ENCODE measurements around the gene FCRL2.

The FCRL2 gene, protein sequence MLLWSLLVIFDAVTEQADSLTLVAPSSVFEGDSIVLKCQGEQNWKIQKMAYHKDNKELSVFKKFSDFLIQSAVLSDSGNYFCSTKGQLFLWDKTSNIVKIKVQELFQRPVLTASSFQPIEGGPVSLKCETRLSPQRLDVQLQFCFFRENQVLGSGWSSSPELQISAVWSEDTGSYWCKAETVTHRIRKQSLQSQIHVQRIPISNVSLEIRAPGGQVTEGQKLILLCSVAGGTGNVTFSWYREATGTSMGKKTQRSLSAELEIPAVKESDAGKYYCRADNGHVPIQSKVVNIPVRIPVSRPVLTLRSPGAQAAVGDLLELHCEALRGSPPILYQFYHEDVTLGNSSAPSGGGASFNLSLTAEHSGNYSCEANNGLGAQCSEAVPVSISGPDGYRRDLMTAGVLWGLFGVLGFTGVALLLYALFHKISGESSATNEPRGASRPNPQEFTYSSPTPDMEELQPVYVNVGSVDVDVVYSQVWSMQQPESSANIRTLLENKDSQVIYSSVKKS

DNA sequence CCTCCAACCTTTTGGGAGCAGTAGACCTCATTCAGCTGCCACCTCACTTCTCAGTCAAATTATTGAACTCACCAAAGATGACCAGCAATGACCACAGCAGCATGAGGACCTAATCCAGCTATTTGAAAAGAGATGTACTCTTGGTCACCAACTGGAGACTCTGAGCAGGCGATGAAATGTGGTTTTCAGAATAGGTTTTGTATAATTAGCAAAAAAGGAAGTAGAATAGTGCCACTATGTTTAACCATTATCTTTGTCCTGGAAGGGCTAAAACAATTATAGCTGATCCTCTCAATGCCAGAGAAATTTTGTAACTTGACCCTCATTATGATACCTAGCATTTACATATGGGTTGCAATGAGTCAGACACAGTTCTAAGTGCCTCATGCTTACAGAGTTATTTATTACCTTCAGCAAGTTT lies at the start of gene FCRL2:
FCRL2 (minus strand) TSS at position 162 of the 421 bp plus-strand sequence; CDS start at position 103, 59 bp downstream.
- DNase-seq: no peak

DNA sequence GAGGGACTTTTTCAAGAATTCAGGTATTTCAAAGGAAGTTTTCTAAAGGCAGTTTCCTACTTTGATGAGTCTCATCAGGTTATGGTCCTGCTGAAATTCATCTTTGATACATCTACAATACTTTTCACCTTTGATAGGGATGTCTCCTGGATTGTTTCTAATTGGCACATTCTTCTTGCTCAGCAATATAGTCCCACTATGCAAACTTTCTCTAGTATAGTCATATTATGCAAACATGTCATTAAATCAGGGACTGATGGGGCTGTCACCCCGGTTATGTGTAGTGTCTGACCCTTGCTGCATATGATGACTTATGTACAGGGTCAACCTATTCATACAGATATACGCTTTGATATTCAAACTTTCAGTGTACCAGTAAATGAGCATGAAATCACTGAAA lies 43.4 kb upstream of the FCRL2 start:
- no peak for DNase-seq

DNA sequence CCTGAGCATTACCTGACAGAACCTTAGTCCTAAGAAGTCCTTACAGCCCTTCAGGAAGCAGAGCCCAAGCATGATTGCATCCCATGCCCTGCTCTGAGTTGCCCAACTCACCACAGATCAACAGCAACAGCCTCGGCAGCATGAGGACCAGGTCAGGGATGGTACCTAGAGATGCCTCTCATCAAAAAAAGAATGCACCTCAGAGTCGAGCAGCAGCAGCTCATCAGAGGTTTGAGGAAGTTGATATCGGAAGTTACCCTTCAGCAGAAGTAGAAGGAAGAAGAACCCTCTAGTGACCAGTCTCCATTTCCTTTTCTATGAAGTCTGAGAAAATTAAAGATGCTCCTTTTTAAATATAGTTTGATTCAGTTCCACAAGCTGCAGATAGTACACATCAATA lies 43.0 kb upstream of the FCRL2 start, which contains the start of gene FCRL1:
FCRL1 (minus strand) TSS at position 225 of the 400 bp plus-strand sequence; CDS start at position 142, 83 bp downstream.
- DNase-seq: no peak

DNA sequence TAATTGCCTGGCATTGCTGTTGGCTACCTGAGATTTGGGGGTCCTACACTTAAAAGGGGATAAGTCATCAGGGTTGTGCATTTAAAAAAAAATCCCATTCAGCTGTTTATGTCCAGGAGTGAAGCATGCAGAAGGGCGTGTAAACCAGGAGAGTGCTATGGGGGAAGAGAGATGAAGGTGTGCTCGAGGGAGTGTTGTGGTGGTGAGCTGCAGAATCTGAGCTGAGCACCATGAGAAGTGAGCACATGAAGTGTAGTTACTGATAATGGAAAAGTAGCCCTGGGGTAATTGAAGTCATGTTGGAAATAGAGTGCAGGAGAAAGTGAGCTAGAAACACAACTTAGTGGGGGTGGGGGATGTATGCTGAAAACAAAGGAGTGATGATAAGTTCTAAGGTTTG lies 42.3 kb upstream of the FCRL2 start:
- no peak for DNase-seq

DNA sequence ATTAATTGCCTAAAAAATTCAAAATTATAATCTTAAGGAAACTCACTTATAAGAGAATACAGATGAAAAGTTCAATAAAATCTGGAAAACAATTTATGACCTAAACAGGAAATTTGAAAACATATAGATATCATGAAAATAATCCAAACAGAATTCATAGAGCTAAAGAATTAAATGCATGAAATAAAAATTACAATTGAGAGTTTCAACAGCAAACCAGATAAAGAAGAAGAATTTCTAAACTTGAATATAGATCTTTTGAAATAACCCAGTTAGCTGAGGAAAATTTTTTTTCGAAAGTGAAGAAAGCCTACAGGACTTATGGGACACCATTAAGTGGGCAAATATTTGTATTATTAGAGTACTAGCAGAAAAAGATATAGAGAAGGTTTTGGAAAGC lies 36.3 kb upstream of the FCRL2 start:
- no peak for DNase-seq

DNA sequence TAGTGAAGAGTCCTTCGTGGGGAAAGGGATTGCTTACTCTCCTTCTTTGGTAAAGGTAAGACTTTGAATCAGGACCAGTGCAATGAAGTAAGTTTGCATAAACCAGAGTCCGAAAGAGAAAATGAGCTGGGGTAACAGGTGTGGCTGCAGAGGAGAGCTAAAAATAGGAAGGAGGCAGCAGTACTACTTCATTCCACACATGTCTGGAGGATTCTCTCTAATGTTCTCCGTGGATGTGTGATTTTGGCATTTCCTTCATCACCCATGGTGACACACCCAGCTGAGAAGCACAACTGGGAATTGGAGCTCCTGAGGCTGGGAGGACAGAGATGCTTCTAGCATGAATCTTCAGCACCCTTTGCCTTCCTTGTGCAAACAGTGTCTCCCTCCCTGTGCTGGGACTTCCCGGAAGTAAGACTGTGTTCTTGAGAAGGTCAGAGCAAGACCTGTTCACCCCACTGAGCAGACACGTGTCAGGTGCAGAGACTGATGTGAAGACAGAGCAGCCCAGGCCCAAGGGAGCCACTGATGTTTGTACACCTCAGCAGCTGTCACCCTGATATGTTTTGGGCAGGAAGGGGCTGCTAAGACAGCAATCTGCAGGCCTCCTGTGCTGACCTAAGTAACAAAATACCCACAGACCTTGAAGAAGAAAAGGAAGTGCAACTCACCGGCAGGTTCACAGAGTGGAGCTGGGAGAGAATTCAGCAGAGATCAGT lies 29.7 kb upstream of the FCRL2 start:
- peak; percentile 81 for DNase-seq

DNA sequence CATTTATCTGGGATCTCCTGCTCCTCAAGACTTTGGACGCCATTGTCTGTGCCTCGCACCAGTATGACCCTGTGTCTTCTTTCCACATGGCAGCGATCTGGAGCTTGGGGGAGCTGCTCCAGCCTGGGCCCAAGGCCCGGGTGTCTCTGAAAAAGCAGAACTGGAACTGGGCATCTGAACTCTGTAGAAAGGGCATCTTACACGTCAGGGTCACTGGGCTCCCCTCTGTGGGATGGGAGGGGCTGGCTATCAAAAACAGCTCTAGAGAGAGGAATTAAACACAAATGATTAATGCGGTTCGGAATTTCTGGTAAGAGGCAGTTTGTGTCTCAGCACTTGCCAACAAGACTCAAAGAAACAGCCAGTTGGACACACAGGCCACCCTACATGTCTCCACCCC lies 26.9 kb upstream of the FCRL2 start:
- DNase-seq: peak; percentile 37

DNA sequence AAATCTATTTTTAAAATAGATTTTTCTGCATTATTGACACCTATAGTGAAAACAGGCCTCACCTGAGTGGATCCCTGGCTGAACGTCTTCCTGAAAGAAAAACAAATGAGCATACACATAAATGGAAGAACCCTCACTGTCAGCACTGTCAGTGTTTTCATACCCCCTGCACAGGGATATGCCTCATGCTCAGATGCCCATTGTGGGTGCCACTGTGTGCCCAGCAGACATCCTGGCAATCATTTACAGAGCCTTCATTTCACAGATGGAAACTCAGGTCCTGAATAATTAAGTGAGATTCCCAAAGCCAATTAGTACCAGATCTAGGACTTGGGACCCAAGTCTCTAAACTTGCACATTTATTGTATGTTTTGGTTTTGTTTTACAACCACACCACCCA lies 23.1 kb upstream of the FCRL2 start:
- DNase-seq: no peak

DNA sequence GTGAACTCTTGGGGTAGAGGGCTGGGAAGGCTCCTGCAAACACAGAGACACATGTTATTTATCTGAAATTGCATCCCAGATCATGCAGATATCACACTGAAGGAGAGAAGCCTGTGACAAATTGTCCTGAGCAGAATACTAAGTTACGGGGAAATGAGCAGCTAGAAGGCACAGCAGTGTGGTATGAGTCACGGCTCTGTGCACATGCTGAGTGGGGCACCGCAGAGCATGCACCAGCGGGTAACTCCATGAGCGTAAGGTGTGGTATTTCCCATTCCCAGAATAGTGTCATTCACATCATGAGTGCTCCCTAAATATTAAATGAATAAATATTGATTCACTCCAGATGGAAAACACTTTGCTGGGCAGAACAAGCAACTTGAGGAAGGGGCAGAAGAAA lies 21.3 kb upstream of the FCRL2 start:
- DNase-seq: no peak

DNA sequence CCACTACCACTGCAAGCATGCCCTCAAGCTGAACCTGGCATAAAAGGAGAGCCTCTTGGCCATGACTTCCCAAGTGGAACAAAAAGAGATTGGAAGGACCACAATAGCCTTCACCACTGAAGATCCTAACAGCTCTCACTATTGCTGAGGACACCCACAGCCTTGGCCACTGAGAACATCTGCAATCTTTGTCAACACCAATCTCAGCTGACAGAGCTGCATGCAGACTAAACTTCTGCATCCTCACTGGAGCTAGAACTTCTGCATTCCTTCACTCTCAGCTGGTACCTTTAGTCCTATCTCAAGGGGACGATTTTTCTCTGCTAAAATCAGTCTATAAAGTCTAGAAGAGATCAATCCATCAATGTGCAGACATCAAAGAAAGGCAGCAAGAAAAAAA lies 8.3 kb upstream of the FCRL2 start:
- DNase-seq: no peak

DNA sequence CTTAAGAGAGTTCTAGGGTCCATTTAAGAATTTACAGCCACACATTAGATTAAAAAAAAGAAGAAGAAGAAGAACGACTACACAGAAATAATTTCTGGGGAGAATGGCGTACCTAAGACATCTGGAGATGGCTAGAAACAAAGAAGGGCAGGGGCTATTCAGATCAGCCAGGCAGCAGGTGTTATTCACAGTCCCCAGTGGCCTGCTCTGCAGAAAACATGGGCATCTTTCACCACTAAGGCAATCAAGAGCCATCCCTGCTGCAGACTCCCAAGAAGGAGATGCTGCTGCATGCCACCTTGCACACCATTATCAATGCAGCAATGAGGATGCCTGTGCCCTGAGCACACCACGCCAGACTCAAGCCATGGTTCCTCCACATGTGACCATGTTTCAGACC lies 7.9 kb upstream of the FCRL2 start:
- no peak for DNase-seq

DNA sequence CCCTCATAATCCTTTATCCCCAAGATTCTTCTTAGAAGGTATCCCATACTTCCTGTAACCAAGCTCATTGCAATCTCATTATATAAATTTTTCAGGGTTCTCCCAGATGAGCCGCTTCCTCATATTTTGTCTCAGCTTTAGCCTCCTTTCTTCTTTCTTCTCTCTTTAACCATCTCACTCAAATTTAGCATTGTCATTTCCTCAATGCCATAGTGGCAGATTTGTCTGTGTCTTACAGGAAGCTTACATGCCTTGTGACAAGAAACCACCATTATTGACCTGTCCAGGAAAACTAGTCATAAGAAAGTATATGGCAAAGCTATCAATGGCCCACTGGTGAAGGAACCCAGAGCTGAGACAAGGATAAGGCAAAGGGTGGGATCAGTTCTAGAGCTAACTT lies 6.0 kb upstream of the FCRL2 start:
- no peak for DNase-seq

DNA sequence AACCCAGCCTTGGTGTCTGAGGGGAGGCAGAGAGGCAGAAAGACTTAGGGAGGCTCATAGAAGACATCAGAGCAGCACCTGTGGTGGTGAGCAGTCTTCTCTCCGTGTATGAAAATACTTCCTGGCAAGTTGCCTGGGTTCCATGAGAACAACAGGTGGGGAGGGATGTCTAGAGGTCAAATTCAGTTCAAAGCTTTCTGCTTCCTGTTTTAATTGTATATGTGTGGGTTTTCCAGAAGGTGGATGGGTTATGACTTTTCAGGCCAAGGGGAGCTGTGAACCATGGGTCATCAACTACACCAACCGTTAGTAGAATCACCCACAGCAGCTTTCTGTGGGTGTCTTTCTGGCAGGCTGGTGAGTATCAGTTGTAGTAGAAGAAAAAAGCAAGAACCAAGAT lies 4.1 kb upstream of the FCRL2 start:
- DNase-seq: no peak

DNA sequence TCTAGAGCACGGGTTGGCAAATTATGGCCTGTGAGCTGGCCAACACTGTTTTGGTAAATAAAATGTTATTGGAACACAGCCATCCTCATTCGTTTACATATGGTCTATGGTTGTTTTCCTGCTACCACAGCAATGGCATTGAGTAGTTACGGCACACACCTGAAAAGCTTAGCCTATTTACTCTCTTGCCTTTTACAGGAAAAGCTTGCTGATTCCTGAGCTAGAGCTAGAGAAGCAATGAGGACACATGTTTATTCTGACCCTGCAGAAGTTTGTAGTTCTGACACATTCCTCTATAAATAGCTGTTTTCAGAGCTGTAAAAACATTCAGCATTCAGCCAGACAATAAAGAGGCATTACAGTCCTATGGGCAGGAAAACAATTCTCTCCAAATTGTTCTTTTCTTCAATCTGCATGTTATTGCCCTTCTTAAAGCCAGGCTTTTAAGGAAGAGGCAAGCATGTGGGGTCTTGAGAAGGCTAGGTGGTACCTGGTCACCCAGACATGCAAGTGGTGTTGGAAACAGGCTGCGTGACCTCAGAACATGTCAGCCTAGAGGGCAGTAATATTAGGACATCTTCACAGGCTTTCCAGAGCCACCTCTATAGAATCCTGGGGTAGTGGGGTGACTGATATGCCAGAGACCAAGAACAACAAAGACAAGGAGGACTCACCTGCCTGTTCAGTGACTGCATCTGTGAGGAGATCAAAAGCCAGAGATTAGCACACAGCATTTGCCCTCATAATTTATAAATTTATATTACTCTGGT lies 1.6 kb downstream of the FCRL2 start:
- DNase-seq: no peak

DNA sequence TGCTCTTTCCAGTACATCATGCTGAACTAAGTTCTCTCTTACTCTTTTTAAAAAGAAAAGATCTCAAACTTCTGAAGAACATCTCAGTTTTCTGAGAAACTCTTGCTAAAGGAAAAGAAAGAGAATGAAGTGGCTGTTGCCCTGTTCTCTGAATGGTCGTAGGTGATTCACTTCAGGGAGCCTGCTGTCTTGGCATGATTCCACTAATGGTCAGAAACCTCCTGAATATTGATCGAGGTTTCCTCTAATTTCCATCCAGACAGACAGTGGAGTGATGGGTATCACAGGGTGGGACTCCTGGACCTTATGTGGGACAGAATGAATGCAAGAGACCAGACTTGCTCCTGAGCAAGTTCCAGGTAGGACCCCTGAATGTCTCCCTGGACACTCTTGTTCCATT lies 2.5 kb downstream of the FCRL2 start:
- no peak for DNase-seq

DNA sequence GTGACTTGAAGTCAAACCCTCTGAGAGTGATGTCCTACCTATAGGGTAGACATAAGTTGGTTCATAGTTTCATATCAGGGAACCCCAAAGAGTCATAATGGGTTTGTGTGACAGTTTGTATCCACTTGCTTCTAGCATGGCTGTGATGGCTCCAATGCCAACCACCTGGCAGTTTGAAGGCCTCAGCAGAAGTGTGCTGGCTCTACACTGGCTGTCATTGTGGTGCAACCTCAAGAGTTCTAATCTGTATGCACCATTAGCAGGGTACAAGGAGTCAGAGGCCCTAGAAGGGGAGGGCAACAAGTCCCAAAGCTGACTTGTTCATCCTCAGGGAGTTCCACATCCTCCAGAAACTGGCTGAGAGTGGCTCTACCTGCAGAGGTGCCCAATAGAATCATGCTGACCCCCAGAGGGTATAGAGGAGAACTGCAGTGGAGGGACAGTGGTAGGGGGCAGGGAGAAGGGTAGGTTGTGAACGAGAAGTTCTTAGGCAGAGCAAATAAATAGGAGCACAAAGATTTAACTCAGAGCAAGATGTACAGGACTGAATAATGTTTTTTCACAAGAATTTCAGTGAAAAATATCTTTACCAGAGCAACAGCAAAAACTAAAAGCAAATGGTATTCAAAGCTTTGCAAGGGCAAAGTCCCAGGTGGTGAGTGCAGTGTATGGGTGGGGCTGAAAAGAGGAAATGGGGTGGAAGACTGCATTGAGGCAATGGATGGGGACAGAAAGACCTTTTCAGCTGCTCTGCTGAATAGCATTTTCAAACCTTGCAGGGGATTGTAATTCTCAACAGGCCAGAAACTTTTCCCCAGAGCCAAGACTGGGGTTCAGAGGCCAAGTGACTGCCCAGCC lies 3.2 kb downstream of the FCRL2 start:
- DNase-seq: peak; percentile 37

DNA sequence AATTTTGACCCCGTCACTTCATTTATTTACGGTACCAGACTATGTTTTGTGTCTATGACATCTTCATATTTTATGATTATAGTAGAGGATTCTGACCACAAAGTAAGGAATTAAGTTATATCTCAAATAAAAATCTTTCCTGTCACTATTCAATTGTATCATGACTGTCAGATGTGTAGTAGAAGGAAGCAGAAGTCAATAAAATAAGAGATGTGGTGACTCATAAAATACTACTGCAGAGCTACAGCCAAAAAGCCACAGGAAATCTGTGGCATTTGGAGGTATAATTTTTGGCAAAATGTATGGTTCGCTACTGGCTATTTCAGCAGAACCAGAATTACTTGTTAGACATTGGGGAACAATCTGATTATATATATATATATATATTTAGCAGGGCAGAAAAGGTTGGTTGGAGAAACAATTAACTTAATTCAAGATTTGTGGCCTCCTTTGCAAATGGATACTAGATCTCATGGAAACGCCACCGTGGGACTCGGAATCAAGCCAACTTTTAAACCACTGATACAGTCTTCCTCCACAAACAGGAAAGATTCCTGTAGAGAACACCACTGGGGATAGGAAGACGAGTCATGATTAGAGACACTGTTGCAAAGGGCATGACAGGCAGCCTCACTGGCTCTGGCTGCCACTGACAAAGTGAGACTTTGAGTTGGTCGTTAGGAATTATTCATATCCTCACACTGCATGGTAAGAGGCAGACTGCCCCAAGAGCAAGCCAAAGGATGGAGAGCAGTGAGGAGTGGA lies 5.1 kb downstream of the FCRL2 start:
- DNase-seq: no peak

DNA sequence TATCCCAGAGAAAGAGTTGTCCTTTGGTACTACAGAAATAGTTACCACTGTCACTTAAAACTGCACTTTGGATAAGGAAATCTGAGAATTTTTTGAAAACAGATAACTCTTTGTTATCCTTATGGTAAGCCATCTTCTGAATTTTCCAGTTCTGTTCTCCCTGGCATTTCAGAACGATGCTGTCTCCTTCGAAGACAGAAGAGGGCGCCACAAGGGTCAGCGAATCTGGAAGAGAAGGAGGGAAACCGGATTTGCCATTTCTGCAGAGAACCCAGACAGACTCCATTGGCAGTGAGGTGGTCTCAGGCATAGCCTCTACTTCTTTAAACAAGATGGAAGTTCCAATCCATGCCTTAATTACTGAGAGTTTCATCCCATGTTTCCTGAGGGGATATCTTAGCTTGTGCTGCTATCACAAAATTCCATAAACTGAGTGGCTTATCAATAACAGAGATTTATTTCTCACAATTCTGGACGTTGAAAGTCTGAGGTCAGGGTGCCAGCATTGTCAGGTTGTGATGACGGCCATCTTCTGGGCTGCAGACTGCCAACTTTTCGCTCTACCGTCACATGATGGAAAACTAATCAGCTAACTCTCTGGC lies 6.4 kb downstream of the FCRL2 start:
- DNase-seq: no peak

DNA sequence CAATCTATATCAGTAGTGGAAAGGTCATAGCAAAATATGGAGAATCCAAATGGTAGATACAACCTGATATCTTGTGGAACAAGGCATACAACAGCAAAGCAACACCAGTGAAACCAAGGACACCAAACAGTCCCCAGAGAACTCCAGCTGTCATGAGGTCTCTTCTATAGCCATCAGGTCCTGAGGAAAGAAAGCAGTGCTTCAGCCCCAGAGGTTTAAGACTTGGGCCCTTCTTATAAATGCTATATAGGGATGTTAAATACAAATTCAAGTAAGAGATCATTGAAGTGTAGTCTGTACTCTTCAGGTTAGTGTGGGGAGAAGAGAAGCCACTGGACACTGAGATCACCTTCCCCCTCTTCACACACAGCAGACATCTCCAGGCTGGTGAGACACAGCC lies 10.1 kb downstream of the FCRL2 start:
- no peak for DNase-seq

DNA sequence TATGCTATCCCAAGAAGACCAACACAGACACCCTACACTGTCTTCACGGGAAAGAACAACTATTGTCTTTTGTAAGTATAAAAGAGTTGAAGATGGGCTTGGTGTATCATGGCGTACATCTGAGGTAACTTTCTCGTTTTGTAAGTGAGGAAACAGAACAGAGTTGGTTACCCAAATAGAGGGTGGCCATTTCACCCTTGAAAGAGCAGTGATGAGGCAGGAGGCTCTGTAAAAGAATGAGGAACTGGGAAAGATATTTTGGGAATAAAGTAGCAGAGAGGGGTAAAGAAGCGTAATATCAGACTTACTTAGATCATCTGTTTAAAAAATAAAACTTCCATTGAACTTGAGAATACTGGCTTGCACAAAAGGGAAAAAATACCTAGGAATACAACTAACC lies 18.9 kb downstream of the FCRL2 start:
- DNase-seq: no peak

DNA sequence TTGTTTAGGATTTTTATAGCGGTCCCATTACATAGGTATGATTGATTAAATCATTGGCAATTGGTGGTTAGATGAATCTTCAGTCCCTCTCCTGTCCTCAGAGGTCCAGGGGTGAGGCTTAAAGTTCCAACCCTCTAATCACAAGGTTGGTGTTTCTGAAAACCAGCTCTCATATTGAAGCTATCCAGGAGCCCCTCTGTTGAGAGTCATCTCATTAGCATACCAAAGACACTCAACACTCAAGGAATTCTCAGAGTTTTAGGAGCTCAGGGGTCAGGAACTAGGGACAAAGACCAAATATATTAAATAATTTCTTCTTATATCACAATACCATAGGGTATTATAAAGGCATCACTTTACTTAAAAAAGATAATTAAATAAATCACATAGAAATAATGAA lies 23.3 kb downstream of the FCRL2 start:
- no peak for DNase-seq

Measured in CD4-positive, alpha-beta T cell treated with Interleukin-15 for 1 hour (primary cell).